Activated CD4-positive, alpha-beta T cell treated with anti-CD3 and anti-CD28 coated beads, Interleukin-2, amount 10 ng/mL, durations not matched to agents 7 days and 5 days (primary cell): ENCODE measurements around the gene TMBIM6. TPM values are rescaled to one million over a fixed set of nuclear protein-coding genes. Genes with fewer than 3 reads are reported as not detected.

Source experiments
- CTCF ChIA-PET: fragments of 350-600 bp; sonication (Branson Sonifier 250); formaldehyde crosslinking; loops from one replicate; lab custom pipeline; 2021; ENCODE audit warnings: antibody characterized with exemption; lab: Charles Lee
- POLR2A ChIA-PET: fragments of 350-600 bp; sonication (Branson Sonifier 250); formaldehyde crosslinking; loops from one replicate; lab custom pipeline; 2021; ENCODE audit warnings: antibody characterized with exemption; lab: Charles Lee
- DNase-seq: peaks from one replicate; pipeline ENCODE4 v3.0.0-alpha.2; 2020
- H3K27ac Mint-ChIP-seq: one replicate; pipeline ENCODE4 v1.8.0; 2021; ENCODE audit warnings: mild to moderate bottlenecking, moderate library complexity, mixed read lengths
- H3K27me3 Mint-ChIP-seq: one replicate; pipeline ENCODE4 v1.8.0; 2021; ENCODE audit warnings: mixed read lengths
- H3K36me3 Mint-ChIP-seq: one replicate; pipeline ENCODE4 v1.8.0; 2021; ENCODE audit warnings: low read depth, mixed read lengths
- H3K4me1 Mint-ChIP-seq: one replicate; pipeline ENCODE4 v1.8.0; 2021; ENCODE audit warnings: mixed read lengths
- H3K4me3 Mint-ChIP-seq: one replicate; pipeline ENCODE4 v1.8.0; 2021; ENCODE audit warnings: mild to moderate bottlenecking, moderate library complexity, mixed read lengths
- H3K9me3 Mint-ChIP-seq: one replicate; pipeline ENCODE4 v1.8.0; 2021; ENCODE audit warnings: mixed read lengths
- total RNA-seq, 2 experiments: library from RNA; stranded (reverse); gene quantifications; one replicate each; pipeline ENCODE4 v1.2.3, GENCODE V29; 2021

The TMBIM6 gene
- total RNA-seq, 2 experiments from 2014 or later = 426 to 442 TPM

- H3K36me3 Mint-ChIP-seq = no peaks in the 10 kb centered on the region
- ChIA-PET POLR2A (no interaction called here), CTCF (interaction anchor here (1.0 kb wide), 1 partner anchor 151 kb away, joined by 3 read pairs; no protein-coding TSS in a partner anchor)
- no peaks in the 10 kb centered on the region for H3K9me3 Mint-ChIP-seq
- no peak for DNase-seq
- no peak overlapping the region for H3K27ac Mint-ChIP-seq
- no peaks in the 10 kb centered on the region for H3K4me1 Mint-ChIP-seq
- no peaks in the 10 kb centered on the region for H3K27me3 Mint-ChIP-seq
- no peak overlapping the region for H3K4me3 Mint-ChIP-seq
Measured at GRCh38 chr12:49794021-49794420, 52.7 kb downstream of the TMBIM6 start.

GRCh38 chr12:49794811-49795653 is 53.7 kb downstream of the TMBIM6 start:
- Mint-ChIP-seq H3K9me3 (no peaks in the 10 kb centered on the region), H3K27me3 (no peaks in the 10 kb centered on the region), H3K4me1 (no peaks in the 10 kb centered on the region), H3K4me3 (no peak overlapping the region), H3K36me3 (no peaks in the 10 kb centered on the region), H3K27ac (no peak overlapping the region)
- no peak for DNase-seq
- POLR2A ChIA-PET = no interaction called here
- CTCF ChIA-PET = interaction anchor here (0.6 to 2.8 kb wide), 4 partner anchors 10 to 88 kb away, joined by 3 to 13 read pairs (median 4); partner anchors contain the start of gene TMBIM6

GRCh38 chr12:49795654-49796105 is 54.3 kb downstream of the TMBIM6 start:
- Mint-ChIP-seq H3K9me3 (no peaks in the 10 kb centered on the region), H3K36me3 (no peaks in the 10 kb centered on the region), H3K27me3 (no peaks in the 10 kb centered on the region), H3K4me3 (no peak overlapping the region), H3K4me1 (no peaks in the 10 kb centered on the region), H3K27ac (no peak overlapping the region)
- no peak for DNase-seq
- CTCF ChIA-PET = interaction anchor here (0.6 to 2.8 kb wide), 4 partner anchors 9 to 87 kb away, joined by 3 to 13 read pairs (median 4); partner anchors contain the start of gene TMBIM6
- POLR2A ChIA-PET = no interaction called here

GRCh38 chr12:49796155-49796554 is 54.8 kb downstream of the TMBIM6 start:
- no peak overlapping the region for H3K27ac Mint-ChIP-seq
- H3K36me3 Mint-ChIP-seq = no peaks in the 10 kb centered on the region
- no peak for DNase-seq
- POLR2A ChIA-PET = no interaction called here
- H3K4me1 Mint-ChIP-seq = no peaks in the 10 kb centered on the region
- no peaks in the 10 kb centered on the region for H3K27me3 Mint-ChIP-seq
- CTCF ChIA-PET = interaction anchor here (0.5 to 2.8 kb wide), 5 partner anchors 9 to 87 kb away, joined by 3 to 13 read pairs (median 3); partner anchors contain the start of gene TMBIM6
- H3K4me3 Mint-ChIP-seq = no peak overlapping the region
- H3K9me3 Mint-ChIP-seq = no peaks in the 10 kb centered on the region

- ChIA-PET CTCF (interaction anchor here (0.5 to 2.8 kb wide), 4 partner anchors 8 to 56 kb away, joined by 3 to 13 read pairs (median 4); partner anchors contain the start of gene TMBIM6), POLR2A (no interaction called here)
- Mint-ChIP-seq H3K9me3 (no peaks in the 10 kb centered on the region), H3K27me3 (no peaks in the 10 kb centered on the region), H3K36me3 (no peaks in the 10 kb centered on the region), H3K4me1 (no peaks in the 10 kb centered on the region), H3K4me3 (no peak overlapping the region), H3K27ac (no peak overlapping the region)
- no peak for DNase-seq
Measured at GRCh38 chr12:49796606-49797448, 55.5 kb downstream of the TMBIM6 start.

- Mint-ChIP-seq H3K27ac (no peak overlapping the region), H3K4me3 (no peak overlapping the region), H3K36me3 (no peaks in the 10 kb centered on the region), H3K4me1 (no peaks in the 10 kb centered on the region), H3K27me3 (no peaks in the 10 kb centered on the region), H3K9me3 (no peaks in the 10 kb centered on the region)
- CTCF ChIA-PET = interaction anchor here (0.6 to 2.8 kb wide), 2 partner anchors 19 to 1411 kb away, joined by 3 to 13 read pairs; no protein-coding TSS in a partner anchor
- DNase-seq = no peak
- POLR2A ChIA-PET = no interaction called here
Measured at GRCh38 chr12:49797449-49797776, 56.1 kb downstream of the TMBIM6 start.

- H3K9me3 Mint-ChIP-seq = no peaks in the 10 kb centered on the region
- H3K4me1 Mint-ChIP-seq = no peaks in the 10 kb centered on the region
- H3K27me3 Mint-ChIP-seq = no peaks in the 10 kb centered on the region
- no peaks in the 10 kb centered on the region for H3K36me3 Mint-ChIP-seq
- POLR2A ChIA-PET = no interaction called here
- H3K4me3 Mint-ChIP-seq = no peak overlapping the region
- no peak for DNase-seq
- no peak overlapping the region for H3K27ac Mint-ChIP-seq
- CTCF ChIA-PET = interaction anchor here (0.6 to 1.3 kb wide), 3 partner anchors 15 to 1411 kb away, joined by 3 to 5 read pairs (median 3); no protein-coding TSS in a partner anchor
Measured at GRCh38 chr12:49798248-49798647, 56.9 kb downstream of the TMBIM6 start.

- DNase-seq = no peak
- Mint-ChIP-seq H3K27ac (no peak overlapping the region), H3K4me1 (no peaks in the 10 kb centered on the region), H3K27me3 (no peaks in the 10 kb centered on the region), H3K4me3 (no peak overlapping the region), H3K9me3 (no peaks in the 10 kb centered on the region), H3K36me3 (no peaks in the 10 kb centered on the region)
- CTCF ChIA-PET = interaction anchor here (0.9 to 1.3 kb wide), 2 partner anchors 21 to 58 kb away, joined by 3 to 5 read pairs; partner anchors contain the start of gene TMBIM6
- POLR2A ChIA-PET = no interaction called here
Measured at GRCh38 chr12:49798934-49799333, 57.6 kb downstream of the TMBIM6 start.

GRCh38 chr12:49800421-49801140 is 59.2 kb downstream of the TMBIM6 start:
- DNase-seq = no peak
- H3K27ac Mint-ChIP-seq = no peak overlapping the region
- H3K27me3 Mint-ChIP-seq = no peaks in the 10 kb centered on the region
- no peaks in the 10 kb centered on the region for H3K4me1 Mint-ChIP-seq
- CTCF ChIA-PET = interaction anchor here (0.5 to 1.2 kb wide), 7 partner anchors 8 to 523 kb away, joined by 3 to 4 read pairs (median 4); no protein-coding TSS in a partner anchor
- no peak overlapping the region for H3K4me3 Mint-ChIP-seq
- no peaks in the 10 kb centered on the region for H3K36me3 Mint-ChIP-seq
- POLR2A ChIA-PET = interaction anchor here (0.7 kb wide), 1 partner anchor 127 kb away, joined by 4 read pairs; no protein-coding TSS in a partner anchor
- no peaks in the 10 kb centered on the region for H3K9me3 Mint-ChIP-seq

GRCh38 chr12:49801141-49802063 is 60.0 kb downstream of the TMBIM6 start:
- ChIA-PET CTCF (interaction anchor here (0.7 to 1.2 kb wide), 5 partner anchors 7 to 24 kb away, joined by 3 to 4 read pairs (median 3); no protein-coding TSS in a partner anchor), POLR2A (no interaction called here)
- Mint-ChIP-seq H3K9me3 (no peaks in the 10 kb centered on the region), H3K27ac (no peak overlapping the region), H3K36me3 (no peaks in the 10 kb centered on the region), H3K4me1 (no peaks in the 10 kb centered on the region), H3K4me3 (no peak overlapping the region), H3K27me3 (no peaks in the 10 kb centered on the region)
- DNase-seq = no peak
